Measurements from ENCODE around the gene SOX18.
"Not testable (repeated sequence)": the region's sequence is repeated elsewhere in the genome, so short reads cannot be mapped to it uniquely, and the experiment has no call there.

The SOX18 gene

DNA sequence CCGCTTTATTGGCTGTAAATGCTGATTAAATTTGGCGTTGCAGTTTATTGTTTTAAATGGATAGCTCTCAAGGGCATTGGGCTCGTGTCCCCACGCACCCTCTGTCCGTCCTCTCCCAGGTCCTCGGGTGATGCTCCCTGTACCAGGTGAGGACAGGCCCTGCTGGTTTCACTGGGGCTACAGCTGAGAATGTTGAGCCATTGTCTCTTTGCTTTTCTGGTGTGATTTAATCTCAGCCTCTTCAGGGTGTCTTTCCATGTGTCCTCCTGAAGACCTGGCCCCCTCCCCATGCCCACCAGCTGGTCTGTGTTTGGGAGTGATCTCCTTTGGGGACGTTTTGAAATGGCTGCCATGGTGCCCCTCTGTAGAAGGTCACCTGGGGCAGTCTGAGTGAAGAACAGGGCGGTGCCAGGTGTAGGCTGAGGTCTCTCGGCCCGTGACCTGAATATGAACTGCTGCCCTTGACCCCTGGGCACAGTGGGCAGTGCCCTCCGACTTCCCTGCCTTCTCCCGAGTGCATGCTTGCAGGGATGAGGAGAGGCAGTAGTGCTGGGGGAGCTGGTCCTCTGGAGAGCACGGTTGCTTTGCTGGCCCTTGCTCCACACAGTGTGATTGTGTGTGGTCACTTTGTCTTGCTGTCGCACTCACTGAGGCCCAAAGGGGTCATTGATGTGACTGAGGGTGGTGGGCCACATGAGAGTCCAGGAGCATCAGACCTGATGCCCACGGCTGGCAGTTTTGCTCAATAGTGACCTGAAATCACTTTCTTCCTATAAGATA, 25.9 kb downstream of the SOX18 start:
- DNase-seq (ENCODE audit: low spot score): no peak

GRCh38 chr20:64022671-64023360, 26.6 kb downstream of the SOX18 start:
- no peak for DNase-seq (ENCODE audit: low spot score)

DNA sequence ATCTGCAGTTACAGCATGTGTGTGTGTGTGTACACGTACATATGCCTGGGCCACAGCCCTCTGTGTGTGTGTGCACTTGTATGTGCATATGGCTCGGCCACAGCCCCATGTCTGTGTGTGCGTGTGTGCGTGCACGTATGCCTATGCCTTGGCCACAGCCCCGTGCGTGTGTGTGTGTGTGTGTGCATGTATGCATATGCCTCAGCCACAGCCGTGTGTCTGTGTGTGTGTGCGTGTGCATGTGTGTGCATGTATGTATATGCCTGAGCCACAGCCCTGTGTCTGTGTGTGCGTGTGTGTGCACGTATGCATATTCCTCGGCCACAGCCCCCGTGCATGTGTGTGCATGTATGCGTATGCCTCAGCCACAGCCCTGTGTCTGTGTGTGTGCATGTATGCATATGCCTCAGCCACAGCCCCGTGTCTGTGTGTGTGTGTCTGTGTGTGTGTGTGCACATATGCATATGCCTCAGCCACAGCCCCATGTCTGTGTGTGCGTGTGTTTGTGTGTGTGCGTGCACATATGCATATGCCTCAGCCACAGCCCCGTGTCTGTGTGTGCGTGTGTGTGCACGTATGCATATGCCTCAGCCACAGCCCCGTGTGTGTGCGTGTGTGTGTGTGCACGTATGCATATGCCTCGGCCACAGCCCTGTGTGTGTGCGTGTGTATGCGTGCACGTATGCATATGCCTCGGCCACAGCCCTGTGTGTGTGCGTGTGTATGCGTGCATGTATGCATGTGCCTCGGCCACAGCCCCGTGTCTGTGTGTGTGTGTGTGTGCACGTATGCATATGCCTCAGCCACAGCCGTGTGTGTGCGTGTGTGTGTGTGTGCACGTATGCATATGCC, 28.1 kb downstream of the SOX18 start:
- no peak for DNase-seq (ENCODE audit: low spot score)

DNA sequence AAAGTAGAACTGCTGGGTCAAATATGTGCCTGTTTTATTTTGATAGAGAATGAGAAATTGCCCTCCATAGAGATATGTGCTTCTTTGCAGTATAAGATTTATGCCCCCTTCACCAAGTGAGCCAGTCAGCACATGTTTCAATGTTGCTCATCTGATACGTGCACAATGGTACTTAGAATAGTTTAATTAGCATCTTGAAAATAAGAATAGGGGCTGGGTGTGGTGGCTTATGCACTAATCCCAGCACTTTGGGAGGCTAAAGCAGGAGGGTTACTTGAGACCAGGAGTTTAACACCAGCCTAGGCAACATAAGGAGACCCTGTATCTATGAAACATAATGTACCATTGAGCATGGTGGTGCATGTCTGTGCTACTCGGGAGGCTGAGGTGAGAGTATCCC, 33.8 kb downstream of the SOX18 start:
- DNase-seq (ENCODE audit: low spot score): no peak

- not testable (repeated sequence) for DNase-seq (ENCODE audit: low spot score)
Measured at GRCh38 chr20:64012385-64013154, 36.9 kb downstream of the SOX18 start.

DNA sequence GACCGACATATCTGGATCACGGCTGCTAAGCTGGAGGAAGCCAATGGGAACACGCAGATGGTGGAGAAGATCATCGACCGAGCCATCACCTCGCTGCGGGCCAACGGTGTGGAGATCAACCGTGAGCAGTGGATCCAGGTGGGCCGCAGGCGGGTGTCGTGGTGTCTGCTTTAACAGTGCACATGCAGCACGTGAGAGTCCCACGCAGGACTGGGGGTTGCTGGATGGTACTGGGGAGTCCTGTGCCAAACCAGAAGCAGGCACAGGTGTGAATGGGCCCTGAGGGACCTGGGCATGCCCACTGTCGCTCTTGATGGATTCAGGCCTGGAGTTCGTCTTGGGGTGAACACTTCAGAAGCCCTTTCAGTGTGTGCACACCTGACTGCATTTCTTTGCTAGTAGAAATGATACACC, 38.1 kb downstream of the SOX18 start:
- DNase-seq (ENCODE audit: low spot score): no peak

DNA sequence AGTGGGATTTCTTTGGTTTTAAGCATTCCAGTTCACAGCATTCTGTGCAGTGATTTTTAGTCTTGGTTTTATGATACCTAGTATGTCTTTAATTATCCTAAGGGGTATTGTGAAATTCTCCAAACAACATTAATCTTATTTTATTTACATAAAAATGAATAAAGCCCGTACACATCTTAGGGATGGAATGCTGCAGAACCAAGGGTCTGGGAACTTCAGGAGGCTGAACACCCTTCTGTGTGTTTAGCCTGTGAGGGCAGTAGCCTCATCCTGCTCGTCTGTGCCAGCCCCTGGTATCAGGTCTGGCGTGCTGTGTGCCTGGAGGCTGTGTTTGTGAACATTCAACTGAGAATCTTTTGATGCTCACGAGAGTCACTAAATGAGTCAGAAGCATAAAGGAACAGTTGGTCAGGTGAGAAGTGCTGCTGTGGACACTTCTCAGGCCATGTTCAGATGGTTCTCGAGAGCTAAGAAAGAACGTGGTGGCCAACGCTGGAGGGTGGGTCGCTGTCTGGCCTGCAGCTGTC, 38.7 kb downstream of the SOX18 start:
- peak; percentile 44 for DNase-seq (ENCODE audit: low spot score)

- DNase-seq (ENCODE audit: low spot score): no peak
Measured at GRCh38 chr20:64009811-64010387, 39.5 kb downstream of the SOX18 start.

GRCh38 chr20:64006902-64007301, 42.5 kb downstream of the SOX18 start:
- DNase-seq (ENCODE audit: low spot score): no peak

DNA sequence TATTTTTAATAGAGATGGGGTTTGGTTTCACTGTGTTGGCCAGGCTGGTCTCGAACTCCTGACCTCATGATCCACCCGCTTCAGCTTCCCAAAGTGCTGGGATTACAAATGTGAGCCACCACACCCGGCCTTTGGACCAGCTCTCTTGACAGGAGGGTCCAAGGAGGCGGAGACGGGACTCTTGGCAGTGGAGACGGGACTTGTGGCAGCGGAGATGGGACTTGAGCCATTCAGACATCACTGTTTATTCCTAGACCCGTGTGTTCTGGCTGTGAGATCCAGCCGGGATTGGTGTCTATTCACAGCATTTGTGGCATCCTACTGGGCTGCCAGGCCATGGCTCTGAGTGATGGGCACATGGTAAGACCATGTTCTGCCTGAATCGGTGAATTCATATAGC, 42.9 kb downstream of the SOX18 start:
- no peak for DNase-seq (ENCODE audit: low spot score)

- no peak for DNase-seq (ENCODE audit: low spot score)
Measured at GRCh38 chr20:64005394-64005793, 44.0 kb downstream of the SOX18 start.

DNA sequence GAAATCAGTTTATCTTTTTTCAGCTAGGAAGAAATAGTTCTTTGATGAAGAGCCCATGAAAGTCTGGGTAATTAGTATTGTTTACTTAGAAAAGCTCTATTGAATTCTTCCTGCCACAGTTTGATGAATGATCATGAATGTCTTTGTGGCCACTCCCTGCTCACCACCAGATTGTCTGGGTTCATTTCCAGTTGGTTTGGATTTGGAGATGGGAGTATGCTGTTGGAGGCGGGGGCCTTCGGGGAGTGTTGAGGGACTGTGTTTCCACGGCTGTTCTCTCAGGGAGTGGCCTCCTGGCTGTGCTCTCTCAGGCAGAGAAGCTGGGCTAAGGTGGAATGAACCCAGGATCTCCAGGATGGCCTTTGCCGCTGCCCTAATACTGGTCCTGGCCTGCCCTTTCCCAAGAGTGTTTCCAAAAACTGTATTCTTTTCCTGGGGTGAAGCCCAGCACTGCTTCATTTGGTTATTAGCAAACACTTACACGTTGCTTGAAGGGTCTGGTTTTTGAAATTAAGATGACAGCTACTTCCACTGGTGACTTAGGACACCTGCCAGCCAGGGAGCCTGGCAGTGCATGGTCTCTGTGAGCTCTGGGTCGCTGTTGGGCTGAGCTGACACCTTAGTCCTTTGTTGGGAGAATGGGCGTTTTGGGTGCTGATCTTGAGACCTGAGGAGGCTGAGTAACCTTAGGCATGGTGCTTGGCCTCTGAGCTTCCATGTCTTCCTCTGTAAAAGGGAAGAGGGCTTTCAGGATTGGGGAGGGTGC, 45.3 kb downstream of the SOX18 start:
- no peak for DNase-seq (ENCODE audit: low spot score)

DNA sequence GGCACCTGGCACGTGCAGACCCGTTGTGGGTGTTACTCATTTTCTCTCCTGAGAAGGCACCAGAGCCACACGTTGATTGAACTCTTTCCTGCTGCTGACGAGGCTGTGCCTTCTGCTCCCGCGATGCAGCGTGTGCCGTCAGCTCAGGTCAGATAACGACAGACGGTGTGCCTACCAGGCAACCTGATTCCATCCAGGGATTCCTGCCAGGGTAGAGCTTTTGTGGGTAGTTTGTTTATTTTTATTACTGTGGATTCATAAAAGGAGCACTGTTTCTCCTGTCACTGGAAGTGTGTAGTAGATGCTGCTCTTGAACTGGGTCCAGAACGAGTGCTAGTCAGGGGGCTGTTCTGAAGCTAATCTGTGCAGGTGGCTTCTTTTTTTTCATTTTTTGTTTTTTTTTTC, 47.8 kb downstream of the SOX18 start:
- no peak for DNase-seq (ENCODE audit: low spot score)

GRCh38 chr20:64000906-64001305, 48.5 kb downstream of the SOX18 start:
- no peak for DNase-seq (ENCODE audit: low spot score)

Measured in GM03348 (cell line).